K562 (cell line): Measurements from ENCODE around the gene STUM. TPM values are rescaled to one million over a fixed set of nuclear protein-coding genes. Genes with fewer than 3 reads are reported as not detected.

Source experiments
- ATAC-seq: fragments of 200-7000 bp; cut with Tn5 transposase; 3 replicates; pipeline ENCODE4 v1.9.1; 2020; ENCODE audit warnings: moderate library complexity
- BruUV-seq: library from RNA; stranded (reverse); fragments of 400-500 nt; replicated peaks from 2 replicates; lab custom pipeline; 2021; lab: Mats Ljungman, UMichigan
- CTCF ChIA-PET: fragments of 300-600 bp; formaldehyde crosslinking; extraction: SDS; loops from one replicate; lab custom pipeline; 2021; ENCODE audit warnings: low intra/inter-chr PET ratio; lab: Yijun Ruan, JAX
- POLR2A ChIA-PET: fragments of 300-600, 350-650 bp; sonication (Branson Sonifier 250); formaldehyde crosslinking; extraction: SDS; loops from one replicate; lab custom pipeline; 2021; ENCODE audit warnings: antibody characterized with exemption, inconsistent platforms; lab: Yijun Ruan, JAX
- DNase-seq, 4 experiments: peaks; one replicate each; pipeline versions ENCODE4 v3.0.0 to v3.0.0-alpha.2; 2011 to 2018; ENCODE audit warnings: low spot score in 3 of 4, mixed read lengths in 3 of 4; ENCODE audit errors: extremely low read depth in 1 of 4
- FAIRE-seq: peaks from 2 replicates; lab custom pipeline; 2011; peaks lifted over from hg19 to GRCh38; lab: Jason Lieb, UNC
- H2AFZ ChIP-seq: 2 replicates; pipeline ENCODE4 v1.6.0; 2011; ENCODE audit warnings: low read depth, low read length, control low read depth, inconsistent platforms
- H3K27ac ChIP-seq: fragments of 200-600 bp; 3 replicates; pipeline ENCODE4 v1.8.0; 2011; ENCODE audit warnings: low read depth, mild to moderate bottlenecking, control low read depth, inconsistent platforms, low read length, moderate library complexity, mixed read lengths; ENCODE audit errors: extremely low read depth
- H3K27me3 ChIP-seq, 2 experiments: fragments of 300-600 bp in 1 of 2; 2 replicates in 1 of 2; 3 replicates in 1 of 2; pipeline versions ENCODE4 v1.6.0 to v1.8.0; 2011; ENCODE audit warnings: inconsistent platforms in 2 of 2, low read length in 2 of 2, mild to moderate bottlenecking in 1 of 2, mixed read lengths in 1 of 2, moderate library complexity in 1 of 2; ENCODE audit not compliant: control insufficient read depth in 2 of 2, insufficient read depth in 2 of 2
- H3K36me3 ChIP-seq: fragments of 300-600 bp; 3 replicates; pipeline ENCODE4 v1.8.0; 2011; ENCODE audit warnings: mild to moderate bottlenecking, low read length, inconsistent platforms; ENCODE audit not compliant: control insufficient read depth, insufficient read depth
- H3K4me1 ChIP-seq, 2 experiments: fragments of 200-600 bp in 1 of 2; replicated peaks in 1 of 2; 2 replicates in 1 of 2; 3 replicates in 1 of 2; pipeline versions ENCODE4 v1.5.1 to v1.8.0; 2011; ENCODE audit warnings: inconsistent platforms in 2 of 2, low read length in 2 of 2, mild to moderate bottlenecking in 1 of 2, mixed read lengths in 1 of 2, moderate library complexity in 1 of 2; ENCODE audit not compliant: control insufficient read depth in 2 of 2, insufficient read depth in 2 of 2
- H3K4me2 ChIP-seq: 2 replicates; pipeline ENCODE4 v1.6.1; 2011; ENCODE audit warnings: low read length, control low read depth, inconsistent platforms, mixed read lengths; ENCODE audit not compliant: insufficient read depth
- H3K4me3 ChIP-seq: fragments of 200-600 bp; sonication (generic), shearing (Covaris generic); 2 replicates; pipeline ENCODE4 v1.5.1; 2016; ENCODE audit warnings: control low read depth, inconsistent platforms
- H3K79me2 ChIP-seq: fragments of 200-600 bp; 3 replicates; pipeline ENCODE4 v1.8.0; 2011; ENCODE audit warnings: low read length, inconsistent platforms; ENCODE audit not compliant: control insufficient read depth, insufficient read depth
- H3K9ac ChIP-seq, 2 experiments: 2 replicates each; pipeline versions ENCODE4 v1.6.0 to v1.6.1; 2011; ENCODE audit warnings: low read depth in 2 of 2, low read length in 2 of 2, control low read depth in 1 of 2, inconsistent platforms in 1 of 2, mild to moderate bottlenecking in 1 of 2, mixed read lengths in 1 of 2; ENCODE audit not compliant: insufficient read depth in 1 of 2
- H3K9me1 ChIP-seq: one replicate; pipeline ENCODE4 v1.6.0; 2011; ENCODE audit warnings: inconsistent platforms, mild to moderate bottlenecking, low read length, moderate library complexity; ENCODE audit not compliant: control insufficient read depth, insufficient read depth
- H3K9me3 ChIP-seq: replicated peaks from 2 replicates; pipeline ENCODE4 v1.5.1; 2011; ENCODE audit warnings: low read depth, low read length, inconsistent platforms; ENCODE audit not compliant: control insufficient read depth, insufficient read depth
- H4K20me1 ChIP-seq: replicated peaks from 2 replicates; pipeline ENCODE4 v1.6.1; 2011; ENCODE audit warnings: low read length, inconsistent platforms, mixed read lengths; ENCODE audit not compliant: control insufficient read depth, insufficient read depth
- BCOR ChIP-seq: fragments of 450-650 bp; IDR thresholded peaks from 2 replicates; pipeline ENCODE4 v1.6.1; 2016
- MYC ChIP-seq, 2 experiments: fragments of 250-450 bp in 1 of 2; sonication (Bioruptor Pico) in 1 of 2; IDR thresholded peaks; 2 replicates each; pipeline versions ENCODE4 v1.5.1 to v1.6.1; 2012 to 2021; ENCODE audit warnings: low read depth in 2 of 2, borderline replicate concordance in 1 of 2, improper control_type of control experiment in 1 of 2, low read length in 1 of 2, mild to moderate bottlenecking in 1 of 2, moderate library complexity in 1 of 2
- NEUROD1 ChIP-seq: fragments of 150-350 bp; IDR thresholded peaks from 2 replicates; pipeline ENCODE4 v1.6.1; 2014; ENCODE audit warnings: borderline replicate concordance, low read length, low read depth; ENCODE audit not compliant: partially characterized antibody
- TGIF2 ChIP-seq: sonication (generic); formaldehyde crosslinking; IDR thresholded peaks from 2 replicates; pipeline ENCODE4 v1.8.1; 2022; ENCODE audit warnings: mild to moderate bottlenecking, missing genetic modification reagents, moderate library complexity
- ZFP1 ChIP-seq: fragments of 450-650 bp; formaldehyde crosslinking; IDR thresholded peaks from 2 replicates; pipeline ENCODE4 v1.4.0; 2020; ENCODE audit warnings: mild to moderate bottlenecking, mixed read lengths
- WGBS: fragments of 100-300 bp; shearing (Covaris generic); methylation state at CpG from one replicate; pipeline ENCODE4 v1.1.6; 2016; ENCODE audit warnings: low coverage, mixed read lengths; ENCODE audit not compliant: insufficient coverage; ENCODE audit errors: missing lambda C conversion rate; 5-methylcytosine and 5-hydroxymethylcytosine counted together
- in situ Hi-C: fragments of 300-500 bp; cut with MboI; formaldehyde crosslinking; loops from 4 replicates; pipeline ENCODE4 v1.15.0; 2018; ENCODE audit warnings: inconsistent platforms, mixed read lengths
- intact Hi-C: fragments of 100-400 bp; cut with micrococcal nuclease; formaldehyde crosslinking; loops from 2 replicates; pipeline ENCODE4 v1.14.2; 2022
- polyA plus RNA-seq, 8 experiments: library from polyadenylated mRNA; depleted of rRNA in 4 of 8; stranded (reverse) in 5 of 8; unstranded in 3 of 8; fragments of >200 nt; fragmentation: Nextera tagmentation in 2 of 8; fragmentation: Illumina TruSeq in 1 of 8; extraction: Ambion mirVana in 2 of 8; extraction: Trizol in 1 of 8; gene quantifications; 2 replicates each; pipeline versions ENCODE4 v1.2.1 to v1.2.3, GENCODE V29; 2011 to 2014; ENCODE audit warnings: inconsistent platforms in 1 of 8, missing spikeins in 1 of 8
- total RNA-seq, 7 experiments: library from RNA; depleted of rRNA in 6 of 7; stranded (reverse); fragments of >200 nt in 6 of 7; fragmentation: Illumina TruSeq in 2 of 7; extraction: Trizol in 2 of 7; gene quantifications; 2 replicates each; pipeline versions ENCODE4 v1.2.1 to v1.2.3, GENCODE V29; 2011 to 2021; ENCODE audit warnings: low replicate concordance in 1 of 7
- TF ChIP-seq, protein P1 (sequence below), 2 experiments: IDR thresholded peaks; 2 replicates each; pipeline ENCODE4 v1.6.1; 2011; ENCODE audit warnings: borderline replicate concordance in 1 of 2, control low read depth in 1 of 2, low read depth in 1 of 2, low read length in 1 of 2, mild to moderate bottlenecking in 1 of 2, mixed read lengths in 1 of 2, moderate library complexity in 1 of 2; ENCODE audit not compliant: insufficient read depth in 1 of 2, insufficient read length in 1 of 2, poor library complexity in 1 of 2, severe bottlenecking in 1 of 2; ENCODE audit errors: extremely low read depth in 1 of 2
- TF ChIP-seq, protein P2 (sequence below): fragments of 200-800 bp; sonication (Bioruptor generic); IDR thresholded peaks from 2 replicates; pipeline ENCODE4 v1.6.1; 2016; ENCODE audit warnings: missing genetic modification characterization, missing compliant biosample characterization
- TF ChIP-seq, protein P3 (sequence below), 2 experiments: fragments of 450-650 bp in 1 of 2; sonication (generic) in 1 of 2; formaldehyde crosslinking; conservative IDR thresholded peaks; 2 replicates each; pipeline versions ENCODE4 v1.4.0 to v1.8.1; 2020 to 2022; ENCODE audit warnings: mild to moderate bottlenecking in 1 of 2, missing genetic modification reagents in 1 of 2
- TF ChIP-seq, protein P4 (sequence below): fragments of 450-650 bp; IDR thresholded peaks from 2 replicates; pipeline ENCODE4 v1.6.1; 2016; ENCODE audit warnings: mild to moderate bottlenecking

Gene STUM
- total and polyA plus RNA-seq, 9 of the 15 experiments (the other 6 are each of a cell fraction or from before 2014, with no cell fraction given) = not detected

DNA sequence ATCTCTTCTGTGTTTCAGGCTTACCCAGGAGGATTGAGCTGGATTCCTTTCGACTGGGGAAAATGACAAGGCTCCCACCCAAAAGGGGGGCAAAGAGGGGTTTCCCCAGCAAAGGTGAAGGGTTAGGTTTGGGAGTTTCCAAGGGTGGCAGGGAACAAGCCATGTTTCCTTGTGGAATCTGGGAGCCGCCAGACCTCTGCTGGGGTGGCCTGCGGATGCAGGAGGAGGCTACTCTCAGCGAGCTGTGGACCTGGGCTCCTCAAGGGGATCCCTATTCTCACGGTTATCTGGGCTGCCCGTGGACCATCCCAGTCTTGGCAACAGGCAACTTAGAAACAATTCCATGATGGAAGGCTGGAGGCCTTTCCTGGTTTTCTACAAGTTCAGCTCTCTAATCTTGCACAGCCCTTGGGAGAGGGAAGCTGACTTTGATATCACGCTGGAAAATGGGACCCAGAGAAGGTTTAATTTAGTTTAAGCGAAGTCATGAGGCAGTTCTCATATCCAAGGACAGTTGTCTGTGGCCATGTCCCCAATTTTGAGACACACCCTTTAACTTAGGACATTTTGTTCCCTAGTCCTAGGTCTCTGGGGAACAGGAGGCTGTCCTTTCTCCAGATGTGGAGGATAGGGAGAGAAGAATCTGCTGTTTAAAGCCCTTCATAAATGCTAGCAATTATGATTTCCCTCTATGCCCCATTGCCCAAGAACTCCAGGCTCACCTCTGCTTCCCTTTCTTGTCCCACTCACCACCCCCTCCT is 24.7 kb upstream of the STUM start:
- Histone ChIP-seq H3K27me3 (peaks cover 14 to 63% of the 10 kb centered on the region in 2 experiments; a peak in 4 of 5 replicates), H3K4me1 (peaks cover 0 to 5% of the 10 kb centered on the region in 2 experiments; a peak in 2 of 5 replicates), H3K79me2 (no peaks in the 10 kb centered on the region), H3K36me3 (no peaks in the 10 kb centered on the region), H4K20me1 (no peaks in the 10 kb centered on the region), H3K9me1 (no peaks in the 10 kb centered on the region), H2AFZ (no peak overlapping the region), H3K4me2 (no peak overlapping the region), H3K4me3 (no peak overlapping the region), H3K27ac (no peak overlapping the region), H3K9ac (no peak overlapping the region), H3K9me3 (no peaks in the 10 kb centered on the region)
- ATAC-seq (no peak), DNase-seq (no peak), FAIRE-seq (no peak)
- intact Hi-C loops (no loop called here), in situ Hi-C loops (no loop called here)
- under 1% methylated on average over 8 of the region's 8 CpGs for WGBS
- ChIA-PET POLR2A (interaction anchor here (0.6 to 1.1 kb wide), 4 partner anchors 37 to 284 kb away, joined by 3 read pairs; no protein-coding TSS in a partner anchor), CTCF (interaction anchor here (0.7 kb wide), 1 partner anchor 1476 kb away, joined by 4 read pairs; no protein-coding TSS in a partner anchor)
- BruUV-seq = no TSS peak
- TF ChIP-seq MYC (IDR thresholded peaks at IDR 0.05; ENCODE audit: low read depth, low read length) (no peak), MYC (CRISPR knock-in tag; IDR thresholded peaks at IDR 0.05; ENCODE audit: borderline replicate concordance, low read depth) (no peak), NEUROD1 (no peak), BCOR (no peak), ZFP1 (CRISPR knock-in tag) (no peak), TGIF2 (CRISPR knock-in tag) (no peak)
- TF ChIP-seq, protein P1, sequence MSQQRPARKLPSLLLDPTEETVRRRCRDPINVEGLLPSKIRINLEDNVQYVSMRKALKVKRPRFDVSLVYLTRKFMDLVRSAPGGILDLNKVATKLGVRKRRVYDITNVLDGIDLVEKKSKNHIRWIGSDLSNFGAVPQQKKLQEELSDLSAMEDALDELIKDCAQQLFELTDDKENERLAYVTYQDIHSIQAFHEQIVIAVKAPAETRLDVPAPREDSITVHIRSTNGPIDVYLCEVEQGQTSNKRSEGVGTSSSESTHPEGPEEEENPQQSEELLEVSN (IDR thresholded peaks at IDR 0.05; ENCODE audit: borderline replicate concordance in 1 of 2, extremely low read depth in 1 of 2, insufficient read depth in 1 of 2, insufficient read length in 1 of 2, low read depth in 1 of 2, low read length in 1 of 2, poor library complexity in 1 of 2, severe bottlenecking in 1 of 2) = no peak
- TF ChIP-seq, protein P2, sequence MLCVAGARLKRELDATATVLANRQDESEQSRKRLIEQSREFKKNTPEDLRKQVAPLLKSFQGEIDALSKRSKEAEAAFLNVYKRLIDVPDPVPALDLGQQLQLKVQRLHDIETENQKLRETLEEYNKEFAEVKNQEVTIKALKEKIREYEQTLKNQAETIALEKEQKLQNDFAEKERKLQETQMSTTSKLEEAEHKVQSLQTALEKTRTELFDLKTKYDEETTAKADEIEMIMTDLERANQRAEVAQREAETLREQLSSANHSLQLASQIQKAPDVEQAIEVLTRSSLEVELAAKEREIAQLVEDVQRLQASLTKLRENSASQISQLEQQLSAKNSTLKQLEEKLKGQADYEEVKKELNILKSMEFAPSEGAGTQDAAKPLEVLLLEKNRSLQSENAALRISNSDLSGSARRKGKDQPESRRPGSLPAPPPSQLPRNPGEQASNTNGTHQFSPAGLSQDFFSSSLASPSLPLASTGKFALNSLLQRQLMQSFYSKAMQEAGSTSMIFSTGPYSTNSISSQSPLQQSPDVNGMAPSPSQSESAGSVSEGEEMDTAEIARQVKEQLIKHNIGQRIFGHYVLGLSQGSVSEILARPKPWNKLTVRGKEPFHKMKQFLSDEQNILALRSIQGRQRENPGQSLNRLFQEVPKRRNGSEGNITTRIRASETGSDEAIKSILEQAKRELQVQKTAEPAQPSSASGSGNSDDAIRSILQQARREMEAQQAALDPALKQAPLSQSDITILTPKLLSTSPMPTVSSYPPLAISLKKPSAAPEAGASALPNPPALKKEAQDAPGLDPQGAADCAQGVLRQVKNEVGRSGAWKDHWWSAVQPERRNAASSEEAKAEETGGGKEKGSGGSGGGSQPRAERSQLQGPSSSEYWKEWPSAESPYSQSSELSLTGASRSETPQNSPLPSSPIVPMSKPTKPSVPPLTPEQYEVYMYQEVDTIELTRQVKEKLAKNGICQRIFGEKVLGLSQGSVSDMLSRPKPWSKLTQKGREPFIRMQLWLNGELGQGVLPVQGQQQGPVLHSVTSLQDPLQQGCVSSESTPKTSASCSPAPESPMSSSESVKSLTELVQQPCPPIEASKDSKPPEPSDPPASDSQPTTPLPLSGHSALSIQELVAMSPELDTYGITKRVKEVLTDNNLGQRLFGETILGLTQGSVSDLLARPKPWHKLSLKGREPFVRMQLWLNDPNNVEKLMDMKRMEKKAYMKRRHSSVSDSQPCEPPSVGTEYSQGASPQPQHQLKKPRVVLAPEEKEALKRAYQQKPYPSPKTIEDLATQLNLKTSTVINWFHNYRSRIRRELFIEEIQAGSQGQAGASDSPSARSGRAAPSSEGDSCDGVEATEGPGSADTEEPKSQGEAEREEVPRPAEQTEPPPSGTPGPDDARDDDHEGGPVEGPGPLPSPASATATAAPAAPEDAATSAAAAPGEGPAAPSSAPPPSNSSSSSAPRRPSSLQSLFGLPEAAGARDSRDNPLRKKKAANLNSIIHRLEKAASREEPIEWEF (CRISPR knock-in tag) = no peak
- TF ChIP-seq, protein P3, sequence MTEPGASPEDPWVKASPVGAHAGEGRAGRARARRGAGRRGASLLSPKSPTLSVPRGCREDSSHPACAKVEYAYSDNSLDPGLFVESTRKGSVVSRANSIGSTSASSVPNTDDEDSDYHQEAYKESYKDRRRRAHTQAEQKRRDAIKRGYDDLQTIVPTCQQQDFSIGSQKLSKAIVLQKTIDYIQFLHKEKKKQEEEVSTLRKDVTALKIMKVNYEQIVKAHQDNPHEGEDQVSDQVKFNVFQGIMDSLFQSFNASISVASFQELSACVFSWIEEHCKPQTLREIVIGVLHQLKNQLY (CRISPR knock-in tag; conservative IDR thresholded peaks at IDR 0.05) = no peak
- TF ChIP-seq, protein P4, sequence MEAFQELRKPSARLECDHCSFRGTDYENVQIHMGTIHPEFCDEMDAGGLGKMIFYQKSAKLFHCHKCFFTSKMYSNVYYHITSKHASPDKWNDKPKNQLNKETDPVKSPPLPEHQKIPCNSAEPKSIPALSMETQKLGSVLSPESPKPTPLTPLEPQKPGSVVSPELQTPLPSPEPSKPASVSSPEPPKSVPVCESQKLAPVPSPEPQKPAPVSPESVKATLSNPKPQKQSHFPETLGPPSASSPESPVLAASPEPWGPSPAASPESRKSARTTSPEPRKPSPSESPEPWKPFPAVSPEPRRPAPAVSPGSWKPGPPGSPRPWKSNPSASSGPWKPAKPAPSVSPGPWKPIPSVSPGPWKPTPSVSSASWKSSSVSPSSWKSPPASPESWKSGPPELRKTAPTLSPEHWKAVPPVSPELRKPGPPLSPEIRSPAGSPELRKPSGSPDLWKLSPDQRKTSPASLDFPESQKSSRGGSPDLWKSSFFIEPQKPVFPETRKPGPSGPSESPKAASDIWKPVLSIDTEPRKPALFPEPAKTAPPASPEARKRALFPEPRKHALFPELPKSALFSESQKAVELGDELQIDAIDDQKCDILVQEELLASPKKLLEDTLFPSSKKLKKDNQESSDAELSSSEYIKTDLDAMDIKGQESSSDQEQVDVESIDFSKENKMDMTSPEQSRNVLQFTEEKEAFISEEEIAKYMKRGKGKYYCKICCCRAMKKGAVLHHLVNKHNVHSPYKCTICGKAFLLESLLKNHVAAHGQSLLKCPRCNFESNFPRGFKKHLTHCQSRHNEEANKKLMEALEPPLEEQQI = no peak
